RWPE1 (cell line): ENCODE data around the gene SPAG5.
A peak's percentile ranks its signal among the peaks of the same experiment; 100 is the strongest.

Source experiments
- CTCF ChIA-PET: fragments of 350-600 bp; sonication (Branson Sonifier 250); formaldehyde crosslinking; extraction: SDS; loops from one replicate; lab custom pipeline; 2021; lab: Yijun Ruan, JAX
- POLR2A ChIA-PET: fragments of 400-600 bp; formaldehyde crosslinking; extraction: SDS; loops from one replicate; lab custom pipeline; 2020; ENCODE audit warnings: antibody characterized with exemption; ENCODE audit not compliant: low non-redundant PET; lab: Yijun Ruan, JAX
- DNase-seq: peaks from one replicate; pipeline ENCODE4 v3.0.0; 2012; ENCODE audit warnings: low spot score
- H3K27ac ChIP-seq: fragments of 450-650 bp; 2 replicates; pipeline ENCODE4 v1.5.1; 2017
- CTCF ChIP-seq: fragments of 450-650 bp; conservative IDR thresholded peaks from 2 replicates; pipeline ENCODE4 v1.5.1; 2017; ENCODE audit warnings: low read depth, mild to moderate bottlenecking

SPAG5 gene

GRCh38 chr17:28643983-28644786 lies 45.4 kb upstream of the SPAG5 start:
- CTCF ChIA-PET: interaction anchor here (0.6 to 1.3 kb wide), 3 partner anchors 32 to 1822 kb away, joined by 3 to 5 read pairs (median 4); no protein-coding TSS in a partner anchor
- peak; percentile 57 for DNase-seq
- POLR2A ChIA-PET: interaction anchor here (0.6 to 2.2 kb wide), 4 partner anchors 10 to 170 kb away, joined by 3 to 7 read pairs (median 4); partner anchors contain the start of genes RPL23A, SDF2 and SUPT6H
- H3K27ac ChIP-seq: peak overlapping the region; percentile 75
- peak; percentile 59 for TF ChIP-seq CTCF

- ChIA-PET CTCF (no interaction called here), POLR2A (no interaction called here)
- no peak for DNase-seq
- H3K27ac ChIP-seq: no peak overlapping the region
- no peak for TF ChIP-seq CTCF
Observed at GRCh38 chr17:28641579-28641978, 42.8 kb upstream of the SPAG5 start.

GRCh38 chr17:28635506-28635905 lies 36.7 kb upstream of the SPAG5 start:
- no peak overlapping the region for H3K27ac ChIP-seq
- no peak for TF ChIP-seq CTCF
- POLR2A ChIA-PET: no interaction called here
- CTCF ChIA-PET: no interaction called here
- no peak for DNase-seq

GRCh38 chr17:28634206-28634865 lies 35.5 kb upstream of the SPAG5 start:
- ChIA-PET CTCF (interaction anchor here (0.6 kb wide), 1 partner anchor 296 kb away, joined by 3 read pairs; no protein-coding TSS in a partner anchor), POLR2A (interaction anchor here (1.2 kb wide), 1 partner anchor 10 kb away, joined by 7 read pairs; the partner anchor contains the start of gene BLTP2)
- H3K27ac ChIP-seq: no peak overlapping the region
- TF ChIP-seq CTCF: no peak
- no peak for DNase-seq

- no peak for DNase-seq
- no peak overlapping the region for H3K27ac ChIP-seq
- CTCF ChIA-PET: no interaction called here
- POLR2A ChIA-PET: no interaction called here
- no peak for TF ChIP-seq CTCF
Observed at GRCh38 chr17:28626818-28627217, 28.0 kb upstream of the SPAG5 start.

GRCh38 chr17:28624148-28624547 lies 25.3 kb upstream of the SPAG5 start:
- POLR2A ChIA-PET: no interaction called here
- no peak for TF ChIP-seq CTCF
- CTCF ChIA-PET: interaction anchor here (0.9 kb wide), 1 partner anchor 12 kb away, joined by 3 read pairs; no protein-coding TSS in a partner anchor
- DNase-seq: no peak
- H3K27ac ChIP-seq: no peak overlapping the region
